Measurements from ENCODE around the gene ZNF354C. TPM values are rescaled to one million over a fixed set of nuclear protein-coding genes. Genes with fewer than 3 reads are reported as not detected.

The ZNF354C gene
- total and polyA plus RNA-seq, 2 of the 8 experiments (the other 6 are each of a cell fraction or from before 2014, with no cell fraction given) = 0.85 to 2.3 TPM

DNA sequence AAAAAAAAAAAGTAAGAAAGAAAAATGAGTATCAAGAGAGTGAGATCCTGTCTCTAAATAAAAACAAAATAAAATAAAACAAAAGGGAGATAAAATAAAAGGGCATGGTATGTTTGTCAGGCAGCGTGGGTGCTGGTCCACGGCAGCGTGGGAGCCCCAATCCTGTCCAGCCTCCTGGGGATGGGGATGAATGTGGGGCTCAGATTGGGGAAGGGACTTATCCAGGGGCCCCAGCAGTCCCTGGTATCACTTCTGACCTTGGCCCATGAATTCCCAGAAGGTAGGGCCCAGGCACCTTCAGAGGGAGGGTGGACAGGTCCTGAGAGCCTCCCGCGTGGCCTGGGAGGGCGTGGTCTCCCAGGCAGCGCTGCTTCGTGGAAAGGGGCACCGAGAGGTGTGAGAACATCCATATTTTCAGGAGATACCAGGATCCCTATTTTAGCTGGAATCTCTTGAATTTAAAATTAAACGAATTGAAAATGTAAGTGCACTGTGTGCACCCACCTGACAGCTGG is 71.2 kb downstream of the ZNF354C start (continued):
- TF ChIP-seq, protein P1, sequence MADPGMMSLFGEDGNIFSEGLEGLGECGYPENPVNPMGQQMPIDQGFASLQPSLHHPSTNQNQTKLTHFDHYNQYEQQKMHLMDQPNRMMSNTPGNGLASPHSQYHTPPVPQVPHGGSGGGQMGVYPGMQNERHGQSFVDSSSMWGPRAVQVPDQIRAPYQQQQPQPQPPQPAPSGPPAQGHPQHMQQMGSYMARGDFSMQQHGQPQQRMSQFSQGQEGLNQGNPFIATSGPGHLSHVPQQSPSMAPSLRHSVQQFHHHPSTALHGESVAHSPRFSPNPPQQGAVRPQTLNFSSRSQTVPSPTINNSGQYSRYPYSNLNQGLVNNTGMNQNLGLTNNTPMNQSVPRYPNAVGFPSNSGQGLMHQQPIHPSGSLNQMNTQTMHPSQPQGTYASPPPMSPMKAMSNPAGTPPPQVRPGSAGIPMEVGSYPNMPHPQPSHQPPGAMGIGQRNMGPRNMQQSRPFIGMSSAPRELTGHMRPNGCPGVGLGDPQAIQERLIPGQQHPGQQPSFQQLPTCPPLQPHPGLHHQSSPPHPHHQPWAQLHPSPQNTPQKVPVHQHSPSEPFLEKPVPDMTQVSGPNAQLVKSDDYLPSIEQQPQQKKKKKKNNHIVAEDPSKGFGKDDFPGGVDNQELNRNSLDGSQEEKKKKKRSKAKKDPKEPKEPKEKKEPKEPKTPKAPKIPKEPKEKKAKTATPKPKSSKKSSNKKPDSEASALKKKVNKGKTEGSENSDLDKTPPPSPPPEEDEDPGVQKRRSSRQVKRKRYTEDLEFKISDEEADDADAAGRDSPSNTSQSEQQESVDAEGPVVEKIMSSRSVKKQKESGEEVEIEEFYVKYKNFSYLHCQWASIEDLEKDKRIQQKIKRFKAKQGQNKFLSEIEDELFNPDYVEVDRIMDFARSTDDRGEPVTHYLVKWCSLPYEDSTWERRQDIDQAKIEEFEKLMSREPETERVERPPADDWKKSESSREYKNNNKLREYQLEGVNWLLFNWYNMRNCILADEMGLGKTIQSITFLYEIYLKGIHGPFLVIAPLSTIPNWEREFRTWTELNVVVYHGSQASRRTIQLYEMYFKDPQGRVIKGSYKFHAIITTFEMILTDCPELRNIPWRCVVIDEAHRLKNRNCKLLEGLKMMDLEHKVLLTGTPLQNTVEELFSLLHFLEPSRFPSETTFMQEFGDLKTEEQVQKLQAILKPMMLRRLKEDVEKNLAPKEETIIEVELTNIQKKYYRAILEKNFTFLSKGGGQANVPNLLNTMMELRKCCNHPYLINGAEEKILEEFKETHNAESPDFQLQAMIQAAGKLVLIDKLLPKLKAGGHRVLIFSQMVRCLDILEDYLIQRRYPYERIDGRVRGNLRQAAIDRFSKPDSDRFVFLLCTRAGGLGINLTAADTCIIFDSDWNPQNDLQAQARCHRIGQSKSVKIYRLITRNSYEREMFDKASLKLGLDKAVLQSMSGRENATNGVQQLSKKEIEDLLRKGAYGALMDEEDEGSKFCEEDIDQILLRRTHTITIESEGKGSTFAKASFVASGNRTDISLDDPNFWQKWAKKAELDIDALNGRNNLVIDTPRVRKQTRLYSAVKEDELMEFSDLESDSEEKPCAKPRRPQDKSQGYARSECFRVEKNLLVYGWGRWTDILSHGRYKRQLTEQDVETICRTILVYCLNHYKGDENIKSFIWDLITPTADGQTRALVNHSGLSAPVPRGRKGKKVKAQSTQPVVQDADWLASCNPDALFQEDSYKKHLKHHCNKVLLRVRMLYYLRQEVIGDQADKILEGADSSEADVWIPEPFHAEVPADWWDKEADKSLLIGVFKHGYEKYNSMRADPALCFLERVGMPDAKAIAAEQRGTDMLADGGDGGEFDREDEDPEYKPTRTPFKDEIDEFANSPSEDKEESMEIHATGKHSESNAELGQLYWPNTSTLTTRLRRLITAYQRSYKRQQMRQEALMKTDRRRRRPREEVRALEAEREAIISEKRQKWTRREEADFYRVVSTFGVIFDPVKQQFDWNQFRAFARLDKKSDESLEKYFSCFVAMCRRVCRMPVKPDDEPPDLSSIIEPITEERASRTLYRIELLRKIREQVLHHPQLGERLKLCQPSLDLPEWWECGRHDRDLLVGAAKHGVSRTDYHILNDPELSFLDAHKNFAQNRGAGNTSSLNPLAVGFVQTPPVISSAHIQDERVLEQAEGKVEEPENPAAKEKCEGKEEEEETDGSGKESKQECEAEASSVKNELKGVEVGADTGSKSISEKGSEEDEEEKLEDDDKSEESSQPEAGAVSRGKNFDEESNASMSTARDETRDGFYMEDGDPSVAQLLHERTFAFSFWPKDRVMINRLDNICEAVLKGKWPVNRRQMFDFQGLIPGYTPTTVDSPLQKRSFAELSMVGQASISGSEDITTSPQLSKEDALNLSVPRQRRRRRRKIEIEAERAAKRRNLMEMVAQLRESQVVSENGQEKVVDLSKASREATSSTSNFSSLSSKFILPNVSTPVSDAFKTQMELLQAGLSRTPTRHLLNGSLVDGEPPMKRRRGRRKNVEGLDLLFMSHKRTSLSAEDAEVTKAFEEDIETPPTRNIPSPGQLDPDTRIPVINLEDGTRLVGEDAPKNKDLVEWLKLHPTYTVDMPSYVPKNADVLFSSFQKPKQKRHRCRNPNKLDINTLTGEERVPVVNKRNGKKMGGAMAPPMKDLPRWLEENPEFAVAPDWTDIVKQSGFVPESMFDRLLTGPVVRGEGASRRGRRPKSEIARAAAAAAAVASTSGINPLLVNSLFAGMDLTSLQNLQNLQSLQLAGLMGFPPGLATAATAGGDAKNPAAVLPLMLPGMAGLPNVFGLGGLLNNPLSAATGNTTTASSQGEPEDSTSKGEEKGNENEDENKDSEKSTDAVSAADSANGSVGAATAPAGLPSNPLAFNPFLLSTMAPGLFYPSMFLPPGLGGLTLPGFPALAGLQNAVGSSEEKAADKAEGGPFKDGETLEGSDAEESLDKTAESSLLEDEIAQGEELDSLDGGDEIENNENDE (IDR thresholded peaks at IDR 0.05; ENCODE audit: insufficient replicate concordance, low read length) = no peak
- TF ChIP-seq SUZ12 (IDR thresholded peaks at IDR 0.05; ENCODE audit: low read length) = no peak
